Vagina (tissue), 2 donors: ENCODE measurements around the gene TOX3.

Source experiments
- CTCF ChIP-seq, 3 experiments: fragments of 450-650 bp in 2 of 3; fragments of 200-600 bp in 1 of 3; sonication (generic) in 1 of 3; IDR thresholded peaks; one replicate each; pipeline ENCODE4 v1.5.1; 2017 to 2019; ENCODE audit warnings: antibody characterized with exemption in 3 of 3, mild to moderate bottlenecking in 2 of 3, moderate library complexity in 2 of 3
- POLR2A ChIP-seq, 2 donors: fragments of 450-650 bp; IDR thresholded peaks; one replicate each; pipeline ENCODE4 v1.6.1; 2017; ENCODE audit warnings: antibody characterized with exemption in 2 of 2, mild to moderate bottlenecking in 2 of 2, moderate library complexity in 2 of 2

- TF ChIP-seq CTCF (IDR thresholded peaks at IDR 0.05): no peak
- TF ChIP-seq POLR2A (IDR thresholded peaks at IDR 0.05): no peak
These were observed 13.6 kb downstream of the TOX3 start for GRCh38 chr16:52533296-52533695.
